NB4 (cell line): ENCODE data around the gene SNX14.
"Not testable (repeated sequence)": the region's sequence is repeated elsewhere in the genome, so short reads cannot be mapped to it uniquely, and the experiment has no call there.

Source experiments
- DNase-seq: peaks from one replicate; pipeline ENCODE4 v3.0.0; 2010; ENCODE audit warnings: low read depth
- H3K4me3 ChIP-seq: one replicate; pipeline ENCODE4 v1.5.1; 2011; ENCODE audit warnings: mild to moderate bottlenecking, low read depth, low read length, moderate library complexity
- MYC ChIP-seq: IDR thresholded peaks from 2 replicates; pipeline ENCODE4 v1.6.1; 2011; ENCODE audit warnings: low read depth, low read length
- POLR2A ChIP-seq: IDR thresholded peaks from 2 replicates; pipeline ENCODE4 v1.6.1; 2011; ENCODE audit warnings: mild to moderate bottlenecking; ENCODE audit not compliant: insufficient read length; ENCODE audit errors: extremely low read depth
- TF ChIP-seq, protein P1 (sequence below): IDR thresholded peaks from one replicate; pipeline ENCODE4 v1.5.1; 2012; ENCODE audit warnings: low read depth, low read length
- TF ChIP-seq, protein P2 (sequence below): IDR thresholded peaks from 2 replicates; pipeline ENCODE4 v1.6.1; 2011; ENCODE audit warnings: low read depth, low read length

SNX14 gene

DNA sequence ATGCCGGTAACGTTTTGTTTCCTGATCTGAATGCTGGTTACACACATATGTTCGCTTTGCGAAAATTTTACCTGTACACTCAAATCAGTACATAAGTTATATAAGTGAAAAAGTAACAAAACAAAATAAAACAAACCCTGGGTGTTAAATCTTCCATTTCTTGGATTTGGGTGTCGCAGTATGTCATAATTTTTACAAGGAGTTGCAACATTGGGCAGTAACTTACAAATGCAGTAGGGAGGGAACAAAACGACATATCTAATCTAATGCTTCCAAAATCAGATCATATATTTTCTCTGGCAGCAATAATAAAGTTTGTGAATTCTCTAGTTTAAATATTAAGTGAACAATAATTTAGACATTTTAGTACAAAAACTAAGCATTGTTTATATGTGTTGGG, 25.2 kb downstream of the SNX14 start:
- no peak overlapping the region for H3K4me3 ChIP-seq
- DNase-seq = peak; percentile 65
- no peak for TF ChIP-seq MYC

DNA sequence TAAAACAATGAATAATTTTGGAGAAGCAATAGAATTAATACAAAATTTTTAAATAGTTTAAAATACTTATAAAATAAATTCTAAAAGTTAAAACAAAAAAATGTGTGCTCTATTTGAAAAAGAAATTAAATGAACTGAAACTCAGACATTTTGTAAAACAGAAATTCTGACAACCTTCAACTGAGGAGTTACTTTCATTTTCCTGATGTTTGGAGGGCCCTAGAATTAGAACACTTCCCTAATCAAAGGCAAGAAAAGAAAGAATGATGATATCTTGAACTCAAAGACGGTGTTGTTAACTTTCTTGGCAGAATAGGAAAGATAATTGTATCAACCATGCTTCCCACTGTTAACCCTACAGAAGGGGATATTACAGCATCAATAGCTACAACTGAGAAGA, 27.9 kb downstream of the SNX14 start:
- no peak for TF ChIP-seq MYC
- TF ChIP-seq, protein P1, sequence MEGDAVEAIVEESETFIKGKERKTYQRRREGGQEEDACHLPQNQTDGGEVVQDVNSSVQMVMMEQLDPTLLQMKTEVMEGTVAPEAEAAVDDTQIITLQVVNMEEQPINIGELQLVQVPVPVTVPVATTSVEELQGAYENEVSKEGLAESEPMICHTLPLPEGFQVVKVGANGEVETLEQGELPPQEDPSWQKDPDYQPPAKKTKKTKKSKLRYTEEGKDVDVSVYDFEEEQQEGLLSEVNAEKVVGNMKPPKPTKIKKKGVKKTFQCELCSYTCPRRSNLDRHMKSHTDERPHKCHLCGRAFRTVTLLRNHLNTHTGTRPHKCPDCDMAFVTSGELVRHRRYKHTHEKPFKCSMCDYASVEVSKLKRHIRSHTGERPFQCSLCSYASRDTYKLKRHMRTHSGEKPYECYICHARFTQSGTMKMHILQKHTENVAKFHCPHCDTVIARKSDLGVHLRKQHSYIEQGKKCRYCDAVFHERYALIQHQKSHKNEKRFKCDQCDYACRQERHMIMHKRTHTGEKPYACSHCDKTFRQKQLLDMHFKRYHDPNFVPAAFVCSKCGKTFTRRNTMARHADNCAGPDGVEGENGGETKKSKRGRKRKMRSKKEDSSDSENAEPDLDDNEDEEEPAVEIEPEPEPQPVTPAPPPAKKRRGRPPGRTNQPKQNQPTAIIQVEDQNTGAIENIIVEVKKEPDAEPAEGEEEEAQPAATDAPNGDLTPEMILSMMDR = no peak
- TF ChIP-seq, protein P2, sequence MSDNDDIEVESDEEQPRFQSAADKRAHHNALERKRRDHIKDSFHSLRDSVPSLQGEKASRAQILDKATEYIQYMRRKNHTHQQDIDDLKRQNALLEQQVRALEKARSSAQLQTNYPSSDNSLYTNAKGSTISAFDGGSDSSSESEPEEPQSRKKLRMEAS = no peak
- no peak for TF ChIP-seq POLR2A
- DNase-seq = no peak
- H3K4me3 ChIP-seq = no peak overlapping the region

DNA sequence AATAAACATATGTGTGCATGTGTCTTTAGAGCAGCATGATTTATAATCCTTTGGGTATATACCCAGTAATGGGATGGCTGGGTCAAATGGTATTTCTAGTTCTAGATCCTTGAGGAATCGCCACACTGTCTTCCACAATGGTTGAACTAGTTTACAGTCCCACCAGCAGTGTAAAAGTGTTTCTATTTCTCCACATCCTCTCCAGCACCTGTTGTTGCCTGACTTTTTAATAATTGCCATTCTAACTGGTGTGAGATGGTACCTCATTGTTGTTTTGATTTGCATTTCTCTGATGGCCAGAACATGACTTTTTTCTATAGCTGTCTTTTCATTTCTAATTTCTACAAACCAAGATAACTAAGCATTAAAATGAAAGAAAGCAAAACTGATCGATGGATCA, 29.4 kb downstream of the SNX14 start:
- H3K4me3 ChIP-seq, DNase-seq: not testable (repeated sequence)

DNA sequence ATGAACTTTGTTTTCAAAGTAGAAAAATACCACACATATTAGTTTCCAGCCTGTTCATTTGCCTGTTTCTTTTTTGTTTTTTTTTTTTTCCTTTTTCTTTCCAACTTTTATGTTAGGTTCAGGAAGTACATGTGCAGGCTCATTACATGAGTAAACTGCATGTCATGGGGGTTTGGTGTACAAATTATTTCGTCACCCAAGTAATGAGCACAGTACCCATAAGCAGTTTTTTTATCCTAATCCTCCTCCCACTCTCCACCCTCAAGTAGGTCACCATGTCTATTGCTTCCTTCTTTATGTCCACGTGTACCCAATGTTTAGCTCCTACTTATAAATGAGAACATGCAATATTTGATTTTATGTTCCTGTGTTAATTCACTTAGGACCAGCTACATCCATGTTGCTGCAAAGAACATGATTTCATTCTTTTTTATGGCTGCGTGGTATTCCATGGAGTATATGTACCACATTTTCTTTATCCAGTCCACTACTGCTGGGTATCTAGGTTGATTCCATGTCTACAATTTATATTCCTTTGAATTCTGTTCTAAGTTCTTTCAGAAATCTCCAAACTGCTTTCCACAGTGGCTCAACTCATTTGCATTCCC, 31.8 kb downstream of the SNX14 start:
- TF ChIP-seq, protein P1 = no peak
- TF ChIP-seq, protein P2 = no peak
- TF ChIP-seq POLR2A = no peak
- no peak for TF ChIP-seq MYC
- DNase-seq = peak; percentile 58
- no peak overlapping the region for H3K4me3 ChIP-seq

DNA sequence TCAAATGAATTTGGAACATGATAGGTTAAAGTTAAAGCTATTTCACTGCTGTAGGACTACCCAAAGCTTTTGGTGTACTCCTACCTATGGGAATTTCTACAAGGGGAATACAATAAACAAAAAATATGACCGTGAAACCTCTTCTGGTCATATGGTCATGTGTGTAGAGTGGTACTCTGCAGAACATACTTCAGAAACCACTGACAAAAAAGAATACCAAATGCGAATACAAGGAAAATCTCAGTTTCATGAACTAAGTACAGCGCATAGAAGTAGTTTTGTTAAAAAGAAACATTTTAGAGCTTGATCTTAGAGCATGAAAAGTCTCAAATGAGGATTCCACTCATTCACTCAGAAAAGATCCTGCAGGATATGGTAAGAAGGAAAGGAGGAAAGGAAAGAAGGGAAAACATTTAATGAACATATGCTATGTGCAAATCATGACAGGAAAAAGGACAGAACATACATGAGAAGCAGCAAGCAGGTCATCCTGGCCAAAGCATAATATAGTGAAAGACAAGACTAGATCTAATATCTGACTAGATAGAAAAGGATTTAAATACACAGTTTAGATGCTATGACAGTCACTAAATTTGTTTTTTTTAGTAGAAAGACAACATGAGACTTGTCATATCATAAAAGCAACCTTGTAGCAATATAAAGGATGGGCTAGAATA, 36.5 kb downstream of the SNX14 start:
- DNase-seq = no peak
- H3K4me3 ChIP-seq = no peak overlapping the region
- TF ChIP-seq, protein P2 = no peak
- TF ChIP-seq MYC (no peak), POLR2A (no peak)
- TF ChIP-seq, protein P1 = no peak

DNA sequence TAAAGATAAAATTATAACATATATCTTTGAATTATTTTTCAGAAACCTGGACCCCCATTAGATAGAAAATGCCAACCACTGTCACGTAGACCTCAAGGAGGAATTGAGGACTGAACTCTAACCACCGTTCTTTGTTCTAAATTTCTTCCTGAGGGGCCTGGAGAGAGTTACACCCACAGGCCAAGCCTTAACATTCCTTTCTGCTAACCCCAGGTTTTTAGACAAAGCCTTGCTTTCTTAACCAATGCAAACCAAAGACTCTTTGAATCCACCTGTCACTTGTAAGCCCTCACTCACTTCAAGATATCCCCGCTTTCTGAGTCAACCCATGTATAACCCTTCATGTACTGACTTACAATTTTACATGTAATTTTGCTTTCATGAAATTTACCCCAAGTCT, 41.0 kb downstream of the SNX14 start:
- DNase-seq = no peak
- no peak overlapping the region for H3K4me3 ChIP-seq
- TF ChIP-seq, protein P1 = no peak
- TF ChIP-seq MYC (no peak), POLR2A (no peak)
- TF ChIP-seq, protein P2 = no peak

DNA sequence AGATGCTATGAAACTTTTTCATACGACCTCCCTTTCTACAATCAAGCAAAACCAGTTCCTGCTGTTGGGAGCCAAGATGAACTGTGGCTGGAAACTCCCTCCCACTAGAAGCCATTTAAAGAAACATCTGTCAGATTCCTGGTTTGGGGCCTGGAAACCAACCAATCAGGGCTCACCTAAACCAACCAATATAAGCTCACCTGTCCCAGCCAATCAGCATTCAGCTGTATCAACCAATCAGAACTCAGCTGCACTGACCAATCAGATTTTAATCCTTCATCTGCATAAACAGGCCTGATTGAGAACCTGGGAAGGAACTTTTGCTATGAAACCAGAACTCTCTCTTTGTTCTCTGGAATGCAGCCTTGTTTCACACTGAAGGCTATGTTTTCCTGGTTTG, 42.4 kb downstream of the SNX14 start:
- TF ChIP-seq MYC (no peak), POLR2A (no peak)
- TF ChIP-seq, protein P2 = no peak
- TF ChIP-seq, protein P1 = no peak
- peak; percentile 16 for DNase-seq
- H3K4me3 ChIP-seq = no peak overlapping the region
